ENCODE results near the gene MYEOV.
A peak's percentile ranks its signal among the peaks of the same experiment; 100 is the strongest.

The MYEOV gene

DNA sequence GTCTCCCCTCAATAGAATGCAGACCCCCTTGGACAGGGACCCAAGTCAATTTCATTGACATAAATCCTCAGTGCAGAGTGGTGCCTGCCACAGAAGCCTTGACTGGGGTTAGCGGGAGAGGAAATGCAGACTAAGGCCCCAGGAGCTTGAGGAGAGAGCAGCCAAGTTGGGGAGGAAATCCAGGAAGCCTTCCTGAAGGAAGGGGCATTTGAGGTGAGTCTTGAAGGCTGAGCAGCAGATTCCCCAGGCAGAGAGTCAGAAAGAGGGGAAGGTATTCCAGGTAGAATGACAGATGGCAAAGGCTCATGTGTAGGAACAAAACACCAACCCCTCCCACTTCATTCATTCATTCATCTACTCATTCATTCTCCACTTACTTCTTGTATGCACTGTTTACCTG is 10.3 kb downstream of the MYEOV start:
- no peak for DNase-seq

GRCh38 chr11:69304686-69305085 is 10.7 kb downstream of the MYEOV start:
- DNase-seq: no peak

DNA sequence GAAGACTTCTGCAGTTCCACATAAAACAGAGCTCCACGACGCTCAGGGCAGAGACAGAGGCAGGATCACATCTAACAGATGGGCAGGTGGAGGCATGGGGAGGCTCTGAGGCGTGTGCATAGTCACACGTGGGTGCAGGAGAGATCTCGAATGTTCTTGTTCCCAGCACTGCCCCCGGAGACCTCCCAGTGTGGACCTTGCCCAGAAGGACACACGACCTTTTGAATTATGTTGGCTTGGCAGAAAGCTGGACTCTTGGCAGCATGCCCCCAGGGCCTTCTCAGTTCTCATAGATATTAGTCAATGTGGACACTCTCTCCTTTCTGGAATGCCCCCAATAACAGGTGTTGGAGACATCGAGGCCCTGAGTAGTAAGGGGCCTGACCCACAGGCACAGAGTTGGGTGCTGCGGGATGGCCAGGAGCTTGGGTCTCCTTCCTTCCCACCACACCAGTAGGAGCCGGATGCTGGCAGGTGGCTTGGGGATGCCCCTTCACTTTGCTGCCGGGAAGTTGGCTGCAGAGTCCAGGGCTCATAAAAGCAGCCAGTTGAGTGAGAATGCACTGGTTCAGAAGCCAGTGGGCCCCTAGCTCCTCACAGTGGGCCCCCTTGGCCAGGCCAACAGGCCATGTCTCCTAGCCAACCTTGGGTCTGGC is 12.1 kb downstream of the MYEOV start:
- no peak for DNase-seq

DNA sequence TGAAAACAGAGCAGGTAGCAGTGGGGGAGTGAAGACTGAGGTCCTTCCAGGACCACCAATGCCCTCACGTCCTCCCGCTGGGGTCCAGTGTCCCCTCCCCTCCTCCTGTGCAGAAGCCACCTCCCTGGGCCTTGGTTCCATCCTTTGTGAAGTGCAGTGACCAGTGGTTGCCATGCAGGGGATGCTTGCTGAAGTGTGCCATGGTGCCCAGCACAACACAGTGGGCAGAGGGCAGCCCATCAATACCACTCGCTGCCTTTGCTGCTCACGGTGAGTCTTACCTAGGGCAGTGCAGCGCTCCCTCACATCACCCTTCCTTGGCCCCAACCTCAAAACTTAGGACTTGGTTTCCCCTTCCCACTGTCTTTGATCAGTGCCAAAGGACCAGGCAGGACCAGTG is 12.9 kb downstream of the MYEOV start:
- no peak for DNase-seq

- DNase-seq: no peak
These were observed 13.5 kb downstream of the MYEOV start for GRCh38 chr11:69307421-69307820.

DNA sequence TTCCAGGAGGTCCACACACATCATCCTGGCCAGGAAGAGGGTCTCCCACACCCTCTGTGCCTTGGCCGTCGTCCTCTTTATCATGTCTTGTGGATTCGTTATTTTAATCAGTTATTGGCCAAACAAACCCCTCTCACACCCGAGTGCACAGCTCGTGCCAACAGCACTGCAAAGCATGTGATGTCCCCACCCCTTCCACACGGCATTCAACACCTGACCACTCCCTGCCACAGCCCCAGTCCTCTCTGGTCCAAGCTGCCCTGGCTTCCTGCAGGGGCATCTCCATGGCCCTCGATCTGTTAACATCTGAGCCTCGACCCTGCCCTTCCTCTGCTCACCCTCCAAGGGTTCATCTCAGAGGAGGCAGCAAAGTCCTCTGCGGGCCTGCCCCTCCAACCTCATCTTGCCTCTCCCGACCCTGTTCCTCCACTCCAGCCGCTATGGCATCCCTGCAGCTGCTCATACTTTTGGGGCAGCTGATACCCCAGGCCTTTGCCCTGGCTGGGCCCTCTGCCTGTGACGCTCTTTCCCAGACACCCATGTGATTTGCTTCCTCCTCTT is 14.0 kb downstream of the MYEOV start:
- DNase-seq: no peak

- no peak for DNase-seq
These were observed 14.5 kb downstream of the MYEOV start for GRCh38 chr11:69308491-69308911.

GRCh38 chr11:69308936-69309615 is 15.1 kb downstream of the MYEOV start:
- no peak for DNase-seq

DNA sequence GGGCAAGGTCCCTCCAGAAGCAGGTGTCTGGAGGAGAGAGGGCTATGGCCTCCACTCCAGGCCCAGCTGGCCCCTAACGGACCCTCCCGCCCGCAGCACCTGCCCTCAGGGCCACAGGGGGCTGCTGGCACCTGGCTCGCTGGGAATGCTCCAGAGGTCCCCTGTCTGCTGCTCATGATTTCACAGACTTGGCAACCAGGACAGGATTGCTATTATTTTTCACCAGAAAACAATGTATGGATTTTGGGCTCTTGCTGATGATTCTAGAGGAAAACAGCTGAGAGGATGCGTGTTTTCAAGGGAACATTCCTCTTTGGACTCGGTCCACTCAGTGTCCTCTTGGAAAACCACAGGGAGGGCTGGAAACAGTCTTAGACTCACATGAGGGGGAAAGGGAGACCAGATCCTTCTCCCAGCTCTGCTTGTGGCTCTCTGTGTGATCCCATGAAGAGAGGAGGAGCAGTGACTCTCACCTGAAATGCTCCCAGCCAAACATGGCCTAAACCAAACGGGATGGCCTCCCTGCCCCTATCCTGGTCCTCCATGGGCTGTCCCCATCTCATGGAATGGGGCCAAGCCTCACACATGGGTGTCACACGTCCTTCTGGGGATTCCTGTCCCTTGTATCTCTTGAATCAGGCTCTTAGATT is 15.8 kb downstream of the MYEOV start:
- DNase-seq: no peak

GRCh38 chr11:69310351-69310750 is 16.4 kb downstream of the MYEOV start:
- no peak for DNase-seq

- no peak for DNase-seq
These were observed 17.2 kb downstream of the MYEOV start for GRCh38 chr11:69310934-69311766.

GRCh38 chr11:69311767-69312385 is 17.9 kb downstream of the MYEOV start:
- DNase-seq: peak in 1 of 2 donors; percentile 24

DNA sequence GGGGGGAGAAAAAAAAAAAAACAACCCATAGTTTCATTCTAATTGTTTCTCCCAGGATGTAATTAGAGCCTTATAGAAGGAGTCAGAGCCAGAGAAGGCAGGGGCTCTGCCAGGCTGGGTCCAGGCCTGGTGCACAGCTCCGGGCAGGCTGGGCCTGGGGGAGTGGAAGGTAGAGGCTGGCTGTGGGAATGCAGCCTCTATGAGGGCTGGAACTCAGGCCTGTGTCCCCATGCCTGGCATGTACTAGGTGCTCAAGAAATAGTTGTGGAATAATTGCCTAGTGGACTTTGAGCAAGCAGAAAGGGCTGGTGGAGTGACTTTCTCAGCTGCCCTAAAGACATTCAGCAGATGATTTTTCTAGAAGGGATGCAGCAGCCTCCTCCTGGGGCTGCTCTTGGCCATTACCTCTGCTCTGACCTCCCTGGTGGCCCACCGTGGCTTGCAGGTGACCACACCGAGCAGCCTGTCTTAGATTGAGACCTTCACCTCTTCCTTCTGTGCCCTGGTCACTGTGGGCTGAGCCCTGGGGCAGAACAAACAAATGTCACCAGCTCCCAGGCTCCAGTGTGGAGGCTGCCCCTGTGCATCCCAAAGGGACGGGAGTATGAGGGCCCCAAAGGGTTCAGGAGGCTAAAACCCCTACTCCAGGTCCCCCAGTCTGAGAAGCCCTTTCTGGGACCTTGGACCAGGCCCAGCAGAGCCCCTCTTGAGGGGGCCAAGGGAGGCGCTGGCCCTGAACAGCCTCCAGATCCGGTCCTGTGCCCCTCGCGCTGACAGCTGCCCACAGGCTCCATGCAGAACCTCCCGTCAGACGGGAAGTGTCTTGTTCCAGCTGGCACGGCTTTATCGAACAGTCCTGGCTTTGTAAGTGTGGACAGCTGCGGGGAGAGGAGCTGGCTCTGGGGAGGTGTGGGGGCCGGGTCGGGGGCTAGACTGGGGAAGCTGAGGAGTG is 18.8 kb downstream of the MYEOV start:
- DNase-seq: no peak

- DNase-seq: no peak
These were observed 20.0 kb downstream of the MYEOV start for GRCh38 chr11:69313992-69314391.

DNA sequence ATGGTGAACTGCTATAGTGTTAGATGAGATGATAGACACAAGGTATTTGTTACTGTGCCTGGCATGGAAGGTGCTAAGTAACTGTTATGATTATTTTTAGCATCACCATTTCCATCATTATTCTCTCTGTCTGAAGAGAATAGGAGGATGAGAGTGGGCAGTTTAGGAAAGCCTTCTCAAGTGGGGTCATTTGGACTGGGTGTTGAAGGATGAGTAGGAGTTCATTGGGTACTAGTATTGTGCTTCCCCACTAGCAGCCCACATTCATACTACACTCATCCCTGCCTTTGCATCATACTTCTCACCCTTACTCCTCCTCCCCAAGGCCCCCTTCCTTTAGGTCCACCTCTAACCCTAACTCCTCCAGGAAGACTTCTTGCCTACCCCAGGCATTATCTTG is 20.6 kb downstream of the MYEOV start:
- DNase-seq: no peak

DNA sequence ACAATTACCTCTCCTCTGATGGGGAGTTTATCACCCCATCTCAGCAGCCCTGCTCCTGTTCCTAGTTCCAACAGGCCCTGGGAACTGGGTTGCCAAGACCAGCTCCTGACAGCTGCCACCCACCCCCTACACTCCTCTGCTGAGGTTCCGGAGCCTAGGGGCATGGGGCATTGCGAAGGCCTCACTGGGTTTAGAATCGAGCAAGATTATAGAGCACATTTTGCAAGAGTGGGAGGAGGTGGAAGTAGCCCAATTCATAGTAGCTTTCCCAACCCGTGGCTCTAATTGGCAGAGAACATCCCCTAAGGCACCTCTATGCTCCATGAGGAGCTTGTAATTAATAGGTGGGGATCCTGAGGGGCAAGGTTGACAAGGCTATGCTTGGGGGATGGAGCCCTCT is 23.0 kb downstream of the MYEOV start:
- no peak for DNase-seq

- DNase-seq: no peak
These were observed 23.6 kb downstream of the MYEOV start for GRCh38 chr11:69317401-69318092.

DNA sequence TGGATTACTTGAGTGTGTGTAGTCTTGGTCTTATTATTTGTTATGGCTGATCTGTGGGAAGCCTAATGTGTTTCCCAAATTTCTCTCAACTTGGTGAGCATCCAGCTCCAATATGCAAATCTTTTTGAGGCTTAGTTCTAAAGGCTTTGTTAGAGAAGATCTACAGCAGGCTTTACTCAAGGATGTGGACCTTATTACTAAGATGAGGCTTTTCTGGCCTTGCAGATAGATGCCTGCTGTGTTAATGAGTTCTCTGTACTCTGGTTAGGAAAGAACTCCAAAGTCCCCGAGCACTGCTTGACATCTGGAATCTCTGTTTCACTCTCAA is 24.1 kb downstream of the MYEOV start:
- DNase-seq: no peak

GRCh38 chr11:69319255-69320106 is 25.5 kb downstream of the MYEOV start:
- DNase-seq: no peak

GRCh38 chr11:69320326-69320725 is 26.4 kb downstream of the MYEOV start:
- DNase-seq: no peak
